HG03103 (cell line): ENCODE data around the gene FBXO31.

Experiments used
- ATAC-seq: cut with Tn5 transposase; IDR thresholded peaks from one replicate; pipeline ENCODE4 v1.9.1; 2021; ENCODE audit warnings: low read depth; ENCODE audit not compliant: unreplicated experiment

FBXO31 gene

DNA sequence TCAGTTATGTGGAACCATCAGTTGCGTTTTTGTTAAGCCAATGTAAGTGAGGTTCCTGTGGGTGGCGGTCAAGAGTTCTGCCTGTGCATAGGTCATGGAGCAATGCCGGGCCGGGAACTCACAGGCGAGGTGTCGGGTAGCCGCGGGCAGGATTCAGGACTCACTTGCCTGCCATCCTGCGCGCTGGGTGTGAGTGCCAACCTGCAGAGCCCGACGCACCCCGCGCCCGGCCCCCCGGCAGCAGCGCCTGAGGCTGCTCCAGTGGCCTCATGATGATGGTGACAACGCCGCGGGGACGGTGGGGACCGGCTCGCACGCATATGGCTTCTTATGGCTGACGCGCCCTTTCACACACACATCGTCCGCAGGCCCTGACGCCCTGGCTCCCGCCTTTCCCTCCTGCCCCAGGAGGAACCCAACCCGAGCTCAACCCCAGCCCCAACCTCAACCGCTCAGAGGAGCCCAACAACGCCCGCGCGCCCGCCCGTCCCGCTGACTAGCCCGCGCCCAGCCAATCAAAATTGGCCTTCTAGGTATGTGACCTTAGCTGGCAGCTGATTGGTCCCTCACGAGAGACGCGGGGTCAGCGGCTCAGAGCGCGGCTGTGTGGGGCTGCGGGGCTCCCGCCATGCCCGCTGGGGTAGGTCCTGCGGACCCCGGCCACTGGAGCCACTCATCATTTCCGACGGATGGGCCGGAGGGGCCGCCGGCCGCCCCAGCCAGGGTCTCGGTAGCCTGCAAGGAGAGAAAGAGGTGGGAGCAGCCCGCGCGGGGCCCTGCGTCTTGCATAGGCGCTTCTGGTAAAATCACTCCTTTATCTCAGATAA lies 66.4 kb downstream of the FBXO31 start, which contains the start of gene C16orf95:
Gene C16orf95, minus strand, starts transcription at position 470 of the 827 bp plus-strand sequence. Its CDS starts 150 bp downstream, at position 320.
- ATAC-seq: peak; percentile 94

DNA sequence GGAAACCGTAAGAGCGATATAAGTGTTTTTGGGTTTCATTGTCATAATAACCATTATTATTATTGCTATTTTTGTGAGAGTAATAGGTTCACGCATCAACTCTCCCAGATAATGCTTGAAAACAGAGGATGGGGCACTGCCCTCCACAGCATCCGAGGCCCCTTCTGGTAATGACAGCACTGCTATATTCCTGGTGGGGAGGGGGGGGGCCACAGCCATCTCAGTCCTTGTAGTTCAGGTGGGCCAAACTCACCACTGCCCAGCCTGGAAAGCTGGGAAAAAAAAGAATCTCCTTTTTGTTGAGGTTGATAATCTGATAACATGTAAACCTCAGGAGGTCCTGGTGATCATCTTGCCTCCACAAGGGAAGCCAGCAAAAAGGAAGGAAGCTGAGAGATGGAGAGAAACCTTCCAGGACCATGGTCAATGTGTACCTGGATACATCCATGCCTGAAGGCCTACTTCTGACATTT lies 67.1 kb downstream of the FBXO31 start:
- ATAC-seq: no peak

- no peak for ATAC-seq
These were observed 68.6 kb downstream of the FBXO31 start for GRCh38 chr16:87314990-87315420.

DNA sequence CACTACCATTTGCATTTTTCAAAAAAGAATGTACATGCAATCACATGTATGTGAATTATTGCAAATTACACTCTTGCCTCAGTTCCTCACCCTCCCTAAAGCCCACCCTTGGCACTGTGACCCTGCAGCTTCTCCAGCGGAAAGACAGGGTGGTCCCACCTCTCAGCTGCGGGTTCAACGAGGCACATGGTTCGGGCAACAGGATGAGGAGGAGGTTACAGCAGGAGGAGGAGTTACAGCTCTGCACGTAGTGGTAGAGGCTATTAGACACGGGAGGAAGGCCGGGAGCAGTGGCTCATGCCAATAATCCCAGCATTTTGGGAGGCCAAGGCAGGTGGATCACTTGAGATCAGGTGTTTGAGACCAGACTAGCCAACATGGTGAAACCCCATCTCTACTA lies 71.6 kb downstream of the FBXO31 start:
- ATAC-seq: no peak

GRCh38 chr16:87311387-87311786 lies 72.2 kb downstream of the FBXO31 start:
- ATAC-seq: no peak

- ATAC-seq: no peak
These were observed 73.0 kb downstream of the FBXO31 start for GRCh38 chr16:87310610-87311009.

GRCh38 chr16:87309620-87310525 lies 73.7 kb downstream of the FBXO31 start:
- no peak for ATAC-seq

DNA sequence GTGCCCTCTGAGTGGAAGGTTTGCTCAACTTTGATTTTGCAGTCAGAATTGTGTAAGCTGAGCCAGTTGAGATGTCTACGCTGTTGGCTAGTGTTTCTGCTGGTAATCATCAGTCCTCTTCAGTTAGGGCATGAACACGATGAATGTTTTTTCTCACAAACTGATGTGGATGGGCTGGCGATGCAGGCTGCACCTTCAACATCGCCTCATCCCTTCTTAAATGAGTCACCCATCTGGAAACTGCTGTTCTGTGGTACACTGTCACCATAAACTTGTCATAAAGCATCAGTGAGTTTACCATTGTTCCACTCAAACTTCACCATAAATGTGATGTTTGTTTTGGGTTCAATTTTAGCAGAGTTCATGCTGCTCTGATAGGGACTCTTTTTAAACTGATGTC lies 74.8 kb downstream of the FBXO31 start:
- ATAC-seq: no peak

DNA sequence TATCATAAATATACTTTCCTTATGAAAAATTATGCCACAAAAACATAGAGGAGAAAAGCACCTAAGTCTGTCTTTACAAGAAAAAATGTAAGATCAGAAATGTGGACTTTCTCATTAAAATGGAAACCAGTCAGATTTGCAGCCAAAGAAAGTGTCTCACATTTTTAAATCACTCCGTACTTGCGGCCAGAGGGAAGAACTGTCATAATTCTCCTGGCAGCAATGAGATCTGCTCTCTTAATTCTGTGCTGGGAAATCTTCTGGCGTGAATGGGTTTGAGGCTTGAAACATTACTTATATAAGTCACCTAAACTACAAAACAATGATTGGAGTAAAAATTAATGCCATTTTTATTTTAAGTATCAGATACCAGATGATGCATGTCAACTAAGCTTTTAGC lies 77.1 kb downstream of the FBXO31 start:
- no peak for ATAC-seq

DNA sequence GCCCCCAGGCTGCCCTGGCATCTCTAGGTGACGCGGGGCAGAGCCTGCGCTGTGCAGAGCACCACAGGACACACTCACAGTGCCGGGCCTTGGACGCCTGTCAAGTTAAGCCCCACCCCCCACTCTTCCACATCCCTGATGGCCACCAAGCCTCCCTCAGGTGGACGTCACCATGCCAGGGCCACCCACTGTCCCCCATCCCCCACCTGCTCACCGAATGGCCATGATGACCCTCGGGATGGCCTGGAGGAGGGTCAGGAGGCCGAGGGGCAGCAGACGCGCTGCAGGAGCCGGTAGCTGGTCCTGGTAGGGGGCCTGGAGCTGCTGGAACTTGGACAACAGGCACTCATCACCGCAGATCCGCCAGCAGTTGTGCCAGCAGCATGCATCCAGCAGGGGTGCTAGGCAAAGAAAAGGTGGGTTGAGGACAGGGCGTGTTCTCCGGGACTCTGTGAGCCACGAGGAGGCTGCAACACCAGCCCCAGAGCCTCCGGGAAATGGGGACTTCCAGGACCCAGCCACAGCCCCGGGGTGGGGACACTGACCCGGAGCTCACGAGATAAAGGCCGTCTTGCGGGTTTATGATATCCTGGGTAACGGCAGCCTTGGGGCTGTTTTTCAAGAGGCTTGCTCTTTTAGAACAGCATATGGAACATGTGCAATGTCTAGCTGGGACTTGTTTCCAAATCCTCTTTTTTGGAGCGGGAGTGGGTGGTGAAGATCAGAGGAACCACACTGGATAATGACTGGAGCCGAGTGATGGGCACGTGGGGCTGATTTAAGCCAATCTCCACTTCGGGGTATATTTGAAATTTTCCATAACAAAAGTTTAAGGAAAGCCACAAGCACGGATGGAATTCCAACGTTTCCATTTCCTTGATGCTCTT lies 77.8 kb downstream of the FBXO31 start:
- no peak for ATAC-seq

GRCh38 chr16:87304951-87305350 lies 78.6 kb downstream of the FBXO31 start:
- no peak for ATAC-seq

GRCh38 chr16:87303962-87304521 lies 79.5 kb downstream of the FBXO31 start:
- ATAC-seq: no peak

GRCh38 chr16:87303431-87303930 lies 80.1 kb downstream of the FBXO31 start:
- no peak for ATAC-seq

DNA sequence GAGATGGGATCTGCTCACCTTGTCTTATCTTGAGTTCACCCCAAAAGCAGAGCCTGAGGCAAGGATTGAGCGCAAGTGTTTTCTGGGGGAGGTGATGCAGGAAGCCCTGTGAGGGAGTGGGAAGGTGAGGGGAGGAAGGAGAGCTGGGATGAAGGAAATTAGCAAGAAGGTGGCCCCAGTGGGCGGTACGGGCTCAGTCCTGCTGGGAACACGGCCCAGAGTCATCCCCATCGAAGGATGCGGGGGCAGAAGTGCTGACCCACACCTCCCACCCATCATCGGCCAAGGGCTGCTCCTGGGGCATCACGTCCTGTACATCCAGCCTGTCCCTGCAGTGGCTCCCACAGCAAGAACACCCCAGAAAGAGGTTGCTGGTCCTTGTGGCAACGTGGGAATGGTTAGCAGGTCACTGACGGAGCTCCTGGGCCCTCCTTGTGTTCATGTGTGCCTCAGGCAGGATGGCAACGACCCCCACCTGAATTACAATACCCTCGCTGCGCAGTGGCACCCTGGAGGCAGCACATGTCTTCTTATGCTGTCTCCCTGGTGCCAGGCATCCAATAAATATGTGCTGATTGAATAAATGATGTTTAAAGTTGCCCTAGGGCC lies 84.6 kb downstream of the FBXO31 start:
- no peak for ATAC-seq

DNA sequence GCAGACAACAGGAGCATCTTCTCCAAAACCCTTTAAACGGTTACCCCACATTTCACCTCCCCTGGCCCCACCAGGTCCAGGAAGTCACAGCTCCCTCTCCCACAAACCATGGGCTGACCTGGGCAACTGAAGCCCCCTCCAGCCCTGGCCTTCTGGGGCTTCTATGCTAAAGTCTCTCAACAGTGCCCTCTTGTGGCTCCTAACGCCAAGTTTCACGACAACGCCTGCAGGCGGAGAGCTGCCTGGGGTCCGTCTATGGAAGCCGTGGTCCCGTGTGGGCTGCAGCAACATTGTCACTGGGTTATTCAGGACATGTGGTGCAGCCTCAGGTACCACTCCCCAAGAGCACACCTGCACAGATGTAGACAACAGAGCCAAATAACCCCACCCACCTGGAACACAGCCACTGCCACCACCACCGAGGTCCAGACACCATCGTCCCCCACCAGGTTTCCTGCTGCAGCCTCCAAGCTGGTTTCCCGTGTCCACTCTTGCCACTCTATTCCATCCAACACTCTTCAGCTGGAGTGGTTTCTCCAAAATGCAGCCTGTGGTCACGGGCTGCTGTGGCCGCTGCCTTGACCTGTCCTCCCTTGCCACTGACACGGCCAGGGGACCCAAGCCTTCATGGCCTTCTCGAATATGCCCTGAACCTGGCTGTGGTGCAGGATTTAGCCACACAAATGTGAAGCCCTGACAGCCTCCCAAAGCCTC lies 85.5 kb downstream of the FBXO31 start:
- no peak for ATAC-seq

DNA sequence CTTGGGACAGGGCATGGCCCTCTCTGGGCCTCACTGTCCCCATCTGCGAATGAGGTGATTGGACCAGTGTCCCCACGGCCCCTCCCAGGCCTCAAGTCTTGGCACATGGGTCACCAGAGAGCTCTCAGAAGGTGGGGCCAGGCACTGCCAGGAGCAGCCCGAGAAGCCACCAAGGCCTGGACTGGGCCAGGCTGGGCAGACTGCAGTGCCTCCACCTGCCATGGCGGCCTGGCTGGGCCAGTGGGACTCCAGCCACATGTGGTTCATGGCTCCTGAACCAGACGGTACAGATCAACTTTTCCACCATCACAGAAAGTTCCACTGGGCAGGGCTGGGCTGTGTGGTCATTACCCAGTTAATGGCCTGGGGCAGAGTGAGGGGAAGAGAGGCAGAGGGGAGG lies 86.2 kb downstream of the FBXO31 start:
- no peak for ATAC-seq

DNA sequence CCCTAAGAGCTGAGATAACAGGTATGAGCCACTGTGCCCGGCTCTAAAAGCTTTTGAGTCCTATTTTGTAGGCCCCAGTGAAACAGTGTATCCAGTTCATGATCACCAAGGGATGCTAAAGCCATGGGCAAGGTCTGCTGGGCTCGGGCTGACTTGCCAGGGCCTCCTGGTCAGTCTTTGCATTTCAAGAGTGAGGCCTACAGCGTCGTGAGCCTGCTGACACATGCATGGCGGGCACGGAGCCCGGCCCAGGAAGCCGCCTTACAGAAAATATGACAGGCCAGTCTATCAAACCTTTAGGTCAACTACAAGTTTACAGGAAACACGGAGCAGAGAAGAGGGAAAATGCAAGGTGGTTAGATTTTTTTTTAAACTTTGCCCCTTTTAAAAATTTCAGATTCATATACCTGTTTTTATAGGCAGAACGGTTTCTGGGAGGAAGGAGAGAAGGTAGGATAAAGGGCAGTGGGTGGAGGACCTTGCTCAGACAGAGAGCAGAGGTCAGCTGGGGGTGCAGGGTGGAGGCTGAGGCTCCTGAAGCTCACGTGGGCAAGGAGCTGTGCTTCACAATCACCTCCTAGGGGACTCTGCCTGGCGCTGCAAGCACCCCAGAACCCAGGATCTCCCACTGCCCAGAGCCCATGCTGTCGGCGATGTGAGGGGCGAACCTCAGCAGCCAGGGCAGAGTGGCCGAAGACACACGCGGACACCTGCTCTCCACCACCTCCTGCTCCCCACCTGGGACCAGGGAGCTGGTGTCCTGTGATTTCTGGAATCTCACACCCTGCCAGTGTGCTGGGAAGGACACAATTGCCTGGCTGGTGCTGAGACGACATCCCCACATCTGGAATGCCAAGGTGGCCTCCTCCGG lies 87.7 kb downstream of the FBXO31 start:
- ATAC-seq: no peak

DNA sequence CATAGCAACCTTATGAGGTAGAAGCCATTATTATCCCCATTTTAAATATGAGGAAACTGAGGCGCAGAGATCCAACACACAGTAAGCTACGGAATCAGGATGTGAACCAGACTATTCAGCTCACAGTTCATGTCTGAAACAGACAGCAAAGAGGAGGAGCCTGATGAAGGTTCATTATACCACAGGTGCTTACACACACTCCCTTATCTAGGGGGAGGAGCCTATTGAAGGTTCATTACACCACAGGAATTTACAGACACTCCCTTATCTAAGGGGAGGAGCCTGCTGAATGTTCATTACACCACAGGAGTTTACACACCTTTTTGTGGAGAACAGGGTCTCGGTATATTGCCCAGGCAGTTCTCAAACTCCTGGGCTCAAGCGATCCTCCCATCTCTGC lies 88.3 kb downstream of the FBXO31 start:
- ATAC-seq: no peak
